CD8-positive, alpha-beta memory T cell (primary cell): ENCODE results near the gene APOL3. TPM values are rescaled to one million over a fixed set of nuclear protein-coding genes. Genes with fewer than 3 reads are reported as not detected.
"Not testable (repeated sequence)": the region's sequence is repeated elsewhere in the genome, so short reads cannot be mapped to it uniquely, and the experiment has no call there.

Experiments used
- CTCF ChIA-PET: fragments of 350-600 bp; sonication (Branson Sonifier 250); formaldehyde crosslinking; loops from one replicate; lab custom pipeline; 2021; ENCODE audit warnings: antibody characterized with exemption; lab: Charles Lee
- POLR2A ChIA-PET: fragments of 350-600 bp; sonication (Branson Sonifier 250); formaldehyde crosslinking; loops from one replicate; lab custom pipeline; 2021; ENCODE audit warnings: antibody characterized with exemption; lab: Charles Lee
- DNase-seq, 5 donors: peaks; one replicate each; pipeline versions ENCODE4 v3.0.0 to v3.0.0-alpha.2; 2020 to 2022; ENCODE audit warnings: mixed read lengths in 1 of 5
- H3K27ac ChIP-seq: one replicate; pipeline ENCODE4 v1.7.0; 2013; ENCODE audit warnings: low read depth, mild to moderate bottlenecking, low read length, moderate library complexity
- H3K27me3 ChIP-seq: 2 replicates; pipeline ENCODE4 v1.7.0; 2013; ENCODE audit warnings: low read length, mild to moderate bottlenecking; ENCODE audit not compliant: insufficient read depth, poor library complexity, severe bottlenecking
- H3K36me3 ChIP-seq: 2 replicates; pipeline ENCODE4 v1.7.0; 2013; ENCODE audit warnings: mild to moderate bottlenecking, low read length, moderate library complexity; ENCODE audit not compliant: insufficient read depth
- H3K4me1 ChIP-seq: 2 replicates; pipeline ENCODE4 v1.7.0; 2013; ENCODE audit warnings: mild to moderate bottlenecking, low read length, moderate library complexity; ENCODE audit not compliant: insufficient read depth
- H3K4me3 ChIP-seq: 2 replicates; pipeline ENCODE4 v1.7.0; 2013; ENCODE audit warnings: mild to moderate bottlenecking, low read length
- H3K9me3 ChIP-seq: 2 replicates; pipeline ENCODE4 v1.7.0; 2013; ENCODE audit warnings: mild to moderate bottlenecking, low read length
- H3K27ac Mint-ChIP-seq, 8 donors: one replicate each; pipeline ENCODE4 v1.8.0; 2020 to 2021; ENCODE audit warnings: mixed read lengths in 8 of 8, mild to moderate bottlenecking in 6 of 8, inconsistent platforms in 3 of 8, moderate library complexity in 3 of 8
- H3K27me3 Mint-ChIP-seq, 2 donors: one replicate each; pipeline ENCODE4 v1.8.0; 2020 to 2021; ENCODE audit warnings: mixed read lengths in 2 of 2, mild to moderate bottlenecking in 1 of 2, moderate library complexity in 1 of 2
- H3K36me3 Mint-ChIP-seq, 3 donors: one replicate each; pipeline ENCODE4 v1.8.0; 2020 to 2021; ENCODE audit warnings: mixed read lengths in 3 of 3, inconsistent platforms in 1 of 3, mild to moderate bottlenecking in 1 of 3
- H3K4me1 Mint-ChIP-seq, 3 donors: one replicate each; pipeline ENCODE4 v1.8.0; 2020 to 2021; ENCODE audit warnings: mixed read lengths in 3 of 3, inconsistent platforms in 1 of 3, mild to moderate bottlenecking in 1 of 3
- H3K4me3 Mint-ChIP-seq, 7 donors: one replicate each; pipeline ENCODE4 v1.8.0; 2020 to 2021; ENCODE audit warnings: mixed read lengths in 7 of 7, mild to moderate bottlenecking in 6 of 7, moderate library complexity in 4 of 7, inconsistent platforms in 2 of 7
- H3K9me3 Mint-ChIP-seq, 5 donors: one replicate each; pipeline ENCODE4 v1.8.0; 2020 to 2022; ENCODE audit warnings: mixed read lengths in 5 of 5, mild to moderate bottlenecking in 3 of 5, moderate library complexity in 2 of 5, inconsistent platforms in 1 of 5
- polyA plus RNA-seq: library from polyadenylated mRNA; unstranded; fragments of 300-500 nt; fragmentation: Illumina TruSeq; gene quantifications from one replicate; pipeline ENCODE4 v1.2.3, GENCODE V29; 2021
- total RNA-seq, 2 experiments: library from RNA; stranded (reverse); gene quantifications; one replicate each; pipeline ENCODE4 v1.2.3, GENCODE V29; 2021

APOL3 gene
- total and polyA plus RNA-seq, 3 experiments from 2014 or later = 43.1 to 102 (median 48.3) TPM

DNA sequence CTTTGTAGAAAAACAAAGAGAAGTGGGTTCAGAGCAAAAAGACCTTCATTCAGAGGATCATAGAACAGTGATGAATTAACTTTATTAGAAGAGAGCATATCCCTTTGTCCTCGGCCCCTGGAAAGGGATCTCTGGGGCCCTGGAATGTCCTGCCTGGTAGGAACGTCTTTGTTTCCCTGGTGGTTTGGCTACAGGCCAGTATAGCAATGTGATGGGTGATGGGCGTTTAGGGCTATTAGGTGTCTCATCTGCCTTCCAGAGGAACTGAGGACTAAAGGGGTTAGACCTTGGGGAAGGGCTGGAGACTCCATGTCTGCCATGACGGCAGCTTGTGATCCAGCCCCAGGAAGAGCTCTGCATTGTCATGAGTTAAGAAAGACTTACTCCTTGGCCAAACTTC lies 32.0 kb upstream of the APOL3 start:
- Histone ChIP-seq H3K27ac (no peak overlapping the region), H3K27me3 (no peaks in the 10 kb centered on the region), H3K4me1 (no peaks in the 10 kb centered on the region), H3K36me3 (no peaks in the 10 kb centered on the region), H3K4me3 (no peak overlapping the region), H3K9me3 (no peaks in the 10 kb centered on the region)
- Mint-ChIP-seq H3K36me3 (no peaks in the 10 kb centered on the region), H3K9me3 (no peaks in the 10 kb centered on the region), H3K4me3 (no peak overlapping the region), H3K27ac (no peak overlapping the region), H3K4me1 (peaks cover 6 to 8% (median 7%) of the 10 kb centered on the region in 3 donors), H3K27me3 (peaks cover 0 to 15% of the 10 kb centered on the region in 2 donors)
- CTCF ChIA-PET = interaction anchor here (2.8 kb wide), 1 partner anchor 294 kb away, joined by 10 read pairs; no protein-coding TSS in a partner anchor
- POLR2A ChIA-PET = no interaction called here
- DNase-seq = no peak

DNA sequence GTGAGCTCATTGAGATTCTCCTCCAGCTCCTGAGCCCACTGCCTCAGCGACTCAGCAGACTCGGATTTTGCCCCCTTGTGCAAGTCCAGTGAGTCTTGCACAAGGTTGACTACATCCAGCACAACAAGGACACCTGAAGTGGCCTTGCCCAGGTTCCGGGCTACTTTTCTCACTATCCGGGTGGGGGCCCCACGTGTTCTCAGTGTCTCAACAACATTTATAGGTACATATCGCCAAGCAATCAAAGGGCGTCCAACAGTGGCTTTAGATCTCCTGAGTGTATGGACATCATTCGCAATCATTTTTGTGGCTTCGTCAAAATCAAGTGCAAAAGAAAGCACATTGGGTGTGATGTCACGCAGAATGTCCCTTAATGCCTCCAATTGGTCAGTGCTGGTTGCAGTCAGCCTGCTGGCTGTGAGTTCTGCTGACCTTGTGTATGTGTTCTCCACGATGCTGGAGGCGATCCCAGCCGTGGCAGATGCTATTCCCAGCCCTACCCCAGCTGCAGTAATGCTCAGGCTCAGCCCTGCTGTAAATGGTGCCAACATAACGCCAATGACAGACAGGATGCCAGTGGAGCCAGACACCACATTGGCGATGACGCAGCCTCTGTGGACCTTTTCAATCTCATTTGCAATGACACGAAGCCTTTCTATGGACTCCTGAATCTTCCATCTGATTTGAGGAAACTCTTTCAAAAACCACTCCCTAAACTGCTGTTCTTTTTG lies 30.7 kb upstream of the APOL3 start:
- H3K4me3 Mint-ChIP-seq = no peak overlapping the region
- Histone ChIP-seq H3K9me3 (no peaks in the 10 kb centered on the region), H3K4me3 (no peak overlapping the region), H3K27me3 (no peaks in the 10 kb centered on the region), H3K36me3 (no peaks in the 10 kb centered on the region), H3K4me1 (no peaks in the 10 kb centered on the region), H3K27ac (no peak overlapping the region)
- peaks cover 0 to 11% of the 10 kb centered on the region in 2 donors for H3K27me3 Mint-ChIP-seq
- ChIA-PET POLR2A (no interaction called here), CTCF (interaction anchor here (2.8 kb wide), 1 partner anchor 296 kb away, joined by 10 read pairs; no protein-coding TSS in a partner anchor)
- DNase-seq = no peak
- H3K9me3 Mint-ChIP-seq = no peaks in the 10 kb centered on the region
- no peaks in the 10 kb centered on the region for H3K36me3 Mint-ChIP-seq
- no peaks in the 10 kb centered on the region for H3K4me1 Mint-ChIP-seq
- H3K27ac Mint-ChIP-seq = peak overlapping the region in 1 of 8 donors; percentile 8

DNA sequence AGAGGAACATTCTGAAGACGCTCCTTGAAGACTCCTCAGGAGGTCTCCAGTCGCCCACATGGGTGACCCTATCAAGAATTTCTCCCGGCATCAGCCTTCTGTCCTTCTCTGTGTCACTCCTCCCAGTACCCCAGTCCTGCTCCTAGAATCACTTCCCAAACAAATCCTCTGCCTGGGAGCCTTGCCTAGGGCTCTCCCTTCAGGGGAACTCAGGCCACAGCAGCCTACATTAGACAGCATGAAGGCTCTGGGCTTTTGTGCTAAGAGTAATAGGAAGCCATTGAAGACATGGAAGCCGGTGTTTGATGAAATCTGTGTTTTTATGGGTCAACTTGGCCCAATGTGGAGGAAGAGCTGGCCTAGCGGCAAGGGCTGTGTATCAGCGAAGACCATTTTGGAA lies 27.3 kb upstream of the APOL3 start:
- not testable (repeated sequence) for H3K4me1 Mint-ChIP-seq, H3K36me3 ChIP-seq

DNA sequence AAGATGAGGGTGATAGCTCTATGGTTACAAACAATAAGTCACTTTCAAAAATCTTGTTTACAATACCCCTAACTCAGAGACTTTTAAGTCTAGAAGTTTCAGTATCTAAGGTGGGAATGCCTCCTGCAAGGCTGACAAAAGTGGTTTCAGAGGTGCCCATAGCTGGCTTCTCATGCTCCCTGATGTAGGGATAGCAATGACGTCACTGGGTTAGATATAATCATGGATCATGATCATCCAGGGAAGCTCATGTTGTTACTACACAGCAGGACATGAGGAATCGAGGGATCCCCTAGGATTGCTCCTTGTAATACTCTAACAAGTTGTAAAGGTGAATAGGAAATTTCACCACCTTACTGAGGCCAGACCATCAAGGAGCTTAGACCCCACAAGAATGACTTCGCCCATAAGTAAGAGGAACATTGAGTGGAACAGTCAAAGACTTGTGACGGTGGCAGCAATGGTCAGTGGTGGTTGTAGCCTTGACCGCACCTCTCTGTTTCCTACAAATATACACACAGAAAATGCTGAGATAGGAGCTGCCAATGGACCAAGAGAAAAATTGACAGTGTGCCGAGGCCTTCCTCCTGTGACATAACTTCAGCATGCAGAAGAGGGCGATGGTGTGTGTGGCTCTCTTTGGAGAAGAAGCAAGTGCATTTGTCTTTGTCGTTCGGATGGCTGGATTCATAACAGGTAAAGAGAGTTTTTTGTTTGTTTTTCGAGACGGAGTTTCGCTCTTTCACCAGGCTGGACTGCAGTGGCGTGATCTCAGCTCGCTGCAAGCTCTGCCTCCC lies 25.5 kb upstream of the APOL3 start:
- no peaks in the 10 kb centered on the region for H3K9me3 Mint-ChIP-seq
- POLR2A ChIA-PET = no interaction called here
- no peaks in the 10 kb centered on the region for H3K36me3 ChIP-seq
- H3K27me3 Mint-ChIP-seq = peaks cover 0 to 5% of the 10 kb centered on the region in 2 donors
- H3K27me3 ChIP-seq = no peaks in the 10 kb centered on the region
- H3K27ac Mint-ChIP-seq = no peak overlapping the region
- H3K4me1 Mint-ChIP-seq = no peaks in the 10 kb centered on the region
- no peaks in the 10 kb centered on the region for H3K9me3 ChIP-seq
- no peak overlapping the region for H3K4me3 Mint-ChIP-seq
- DNase-seq = no peak
- H3K36me3 Mint-ChIP-seq = no peaks in the 10 kb centered on the region
- no peak overlapping the region for H3K4me3 ChIP-seq
- H3K4me1 ChIP-seq = no peaks in the 10 kb centered on the region
- H3K27ac ChIP-seq = no peak overlapping the region
- CTCF ChIA-PET = interaction anchor here (0.8 to 1.7 kb wide), 4 partner anchors 34 to 120 kb away, joined by 3 to 5 read pairs (median 3); no protein-coding TSS in a partner anchor

More for the DNA sequence above, 27.3 kb upstream of the APOL3 start:
- DNase-seq, H3K27ac ChIP-seq, H3K4me3 Mint-ChIP-seq, H3K27me3 ChIP-seq, H3K36me3 Mint-ChIP-seq, CTCF ChIA-PET, H3K4me1 ChIP-seq, H3K27ac Mint-ChIP-seq, POLR2A ChIA-PET, H3K4me3 ChIP-seq, H3K9me3 Mint-ChIP-seq, H3K9me3 ChIP-seq: not testable (repeated sequence)
- peaks cover 0 to 11% of the 10 kb centered on the region in 2 donors for H3K27me3 Mint-ChIP-seq

DNA sequence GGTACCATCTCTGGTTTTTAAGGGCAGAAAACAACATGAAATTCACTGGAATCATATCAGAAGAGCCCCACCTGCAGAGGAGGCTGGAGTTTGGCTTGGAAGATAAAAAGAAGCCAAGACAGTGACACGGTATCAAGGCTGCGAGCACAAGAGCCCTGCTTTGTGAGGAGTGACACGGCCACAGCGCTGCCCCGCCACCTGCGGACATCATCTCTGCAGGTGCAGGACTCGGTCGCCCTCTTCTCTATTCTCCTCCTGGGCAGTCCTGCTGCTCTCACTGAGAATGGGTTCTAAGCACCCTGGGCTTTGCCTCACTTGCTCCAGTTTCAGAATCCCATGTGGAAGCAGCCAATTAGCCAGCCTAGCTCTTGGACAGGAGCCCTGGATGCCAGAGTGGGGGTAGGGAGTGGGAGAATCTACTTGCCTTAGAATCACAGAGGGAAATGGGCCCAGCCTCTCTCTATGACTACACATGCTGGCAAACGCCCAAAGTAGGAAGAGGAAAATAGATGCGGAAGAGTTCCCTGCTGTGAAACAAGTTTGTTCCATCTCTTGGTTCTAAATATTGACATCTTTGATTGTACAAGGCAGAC lies 24.0 kb upstream of the APOL3 start:
- POLR2A ChIA-PET = no interaction called here
- Histone ChIP-seq H3K27me3 (no peaks in the 10 kb centered on the region), H3K9me3 (no peaks in the 10 kb centered on the region), H3K27ac (no peak overlapping the region), H3K4me3 (no peak overlapping the region), H3K4me1 (peaks cover 3% of the 10 kb centered on the region), H3K36me3 (no peaks in the 10 kb centered on the region)
- Mint-ChIP-seq H3K27me3 (peaks cover 0 to under 1% of the 10 kb centered on the region in 2 donors), H3K9me3 (no peaks in the 10 kb centered on the region), H3K4me1 (peaks cover 4 to 7% (median 5%) of the 10 kb centered on the region in 3 donors), H3K27ac (no peak overlapping the region), H3K4me3 (no peak overlapping the region), H3K36me3 (no peaks in the 10 kb centered on the region)
- CTCF ChIA-PET = no interaction called here
- no peak for DNase-seq

- Histone ChIP-seq H3K27ac (no peak overlapping the region), H3K9me3 (no peaks in the 10 kb centered on the region), H3K4me1 (peaks cover 3% of the 10 kb centered on the region), H3K4me3 (no peak overlapping the region), H3K27me3 (no peaks in the 10 kb centered on the region), H3K36me3 (no peaks in the 10 kb centered on the region)
- no peak for DNase-seq
- Mint-ChIP-seq H3K9me3 (no peaks in the 10 kb centered on the region), H3K4me1 (peaks cover 4 to 7% (median 5%) of the 10 kb centered on the region in 3 donors), H3K27me3 (no peaks in the 10 kb centered on the region), H3K27ac (no peak overlapping the region), H3K36me3 (no peaks in the 10 kb centered on the region), H3K4me3 (no peak overlapping the region)
- POLR2A ChIA-PET = no interaction called here
- CTCF ChIA-PET = interaction anchor here (2.2 kb wide), 1 partner anchor 38 kb away, joined by 4 read pairs; no protein-coding TSS in a partner anchor
Observed at GRCh38 chr22:36183446-36183845, 22.9 kb upstream of the APOL3 start.

DNA sequence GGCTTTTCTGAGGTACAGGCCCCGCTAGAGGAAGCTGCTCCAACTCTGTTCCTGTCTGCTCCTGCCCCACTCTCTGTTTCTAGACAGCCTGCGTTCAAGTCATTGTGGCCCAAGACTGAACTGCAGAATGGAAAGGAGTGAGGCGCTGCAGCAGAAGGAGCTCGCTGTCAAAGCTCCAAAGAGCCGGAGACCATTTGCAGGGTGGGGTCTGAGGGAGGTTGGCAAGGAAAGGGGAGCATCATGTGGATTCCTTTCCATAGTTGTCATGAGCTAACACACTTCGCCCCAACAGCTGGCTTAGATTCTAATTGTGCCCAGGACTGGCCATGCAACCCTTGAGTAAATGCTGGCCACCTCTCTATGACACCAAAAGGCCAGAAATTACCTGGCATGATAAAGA lies 22.3 kb upstream of the APOL3 start:
- peaks cover 3% of the 10 kb centered on the region for H3K4me1 ChIP-seq
- H3K9me3 Mint-ChIP-seq = no peaks in the 10 kb centered on the region
- H3K27me3 ChIP-seq = no peaks in the 10 kb centered on the region
- H3K36me3 Mint-ChIP-seq = no peaks in the 10 kb centered on the region
- no peak for DNase-seq
- no peak overlapping the region for H3K4me3 Mint-ChIP-seq
- H3K36me3 ChIP-seq = no peaks in the 10 kb centered on the region
- ChIA-PET POLR2A (no interaction called here), CTCF (interaction anchor here (2.2 kb wide), 1 partner anchor 38 kb away, joined by 4 read pairs; no protein-coding TSS in a partner anchor)
- peaks cover 4 to 7% (median 5%) of the 10 kb centered on the region in 3 donors for H3K4me1 Mint-ChIP-seq
- H3K27ac Mint-ChIP-seq = no peak overlapping the region
- no peak overlapping the region for H3K27ac ChIP-seq
- no peaks in the 10 kb centered on the region for H3K27me3 Mint-ChIP-seq
- H3K4me3 ChIP-seq = no peak overlapping the region
- H3K9me3 ChIP-seq = no peaks in the 10 kb centered on the region
